ENCODE data around the gene SUSD1.

GRCh38 chr9:112043423-112043822, 131.7 kb downstream of the SUSD1 start:
- TF ChIP-seq POLR2A (IDR thresholded peaks at IDR 0.05) = no peak
- no peak for TF ChIP-seq CTCF (IDR thresholded peaks at IDR 0.05)
- TF ChIP-seq POLR2AphosphoS5 (IDR thresholded peaks at IDR 0.05) = no peak

Data from upper lobe of left lung (tissue), 4 donors.